ENCODE results near the gene AHDC1. TPM values are rescaled to one million over a fixed set of nuclear protein-coding genes. Genes with fewer than 3 reads are reported as not detected.

The AHDC1 gene
- total and polyA plus RNA-seq, 2 experiments from 2014 or later, result 3.9 to 5.3 TPM

GRCh38 chr1:27616441-27616840, 12.5 kb upstream of the AHDC1 start:
- WGBS, 2 experiments (ENCODE audit: low coverage in 1 of 2, low lambda C conversion rate in 2 of 2, missing lambda C conversion rate in 2 of 2), result 83 to 92% methylated on average over 2 of the region's 2 CpGs
- H3K9me2 ChIP-seq (ENCODE audit: insufficient read depth), result no peaks in the 10 kb centered on the region
- no peak for TF ChIP-seq EZH2phosphoT487 (IDR thresholded peaks at IDR 0.05; ENCODE audit: insufficient read depth, low read depth)
- TF ChIP-seq EZH2 (IDR thresholded peaks at IDR 0.05; ENCODE audit: insufficient read depth, poor library complexity, severe bottlenecking), result no peak
- H3K9ac ChIP-seq, result no peak overlapping the region
- H2AFZ ChIP-seq, result no peak overlapping the region
- no peaks in the 10 kb centered on the region for H3K27me3 ChIP-seq (replicated peaks; ENCODE audit: insufficient read depth)
- H3K4me3 ChIP-seq, result no peak overlapping the region
- H3K27ac ChIP-seq, result no peak overlapping the region
- H3K4me1 ChIP-seq (ENCODE audit: insufficient read depth), result no peaks in the 10 kb centered on the region
- H3K9me3 ChIP-seq (ENCODE audit: low read depth), result no peaks in the 10 kb centered on the region
- no peaks in the 10 kb centered on the region for H4K20me1 ChIP-seq (ENCODE audit: insufficient read depth)
- peak; percentile 23 for DNase-seq
- H3K79me2 ChIP-seq (ENCODE audit: insufficient read depth), result no peaks in the 10 kb centered on the region
- H3F3A ChIP-seq (ENCODE audit: insufficient read depth), result no peaks in the 10 kb centered on the region
- in situ Hi-C loops (cut with MboI), result loop anchor here (25.0 kb wide), 2 partner anchors 204 to 504 kb away; no protein-coding TSS in a partner anchor
- H3K36me3 ChIP-seq (ENCODE audit: low read depth), result no peaks in the 10 kb centered on the region
- H3K4me2 ChIP-seq (ENCODE audit: unreplicated experiment), result no peak overlapping the region

- H3K9me3 ChIP-seq (ENCODE audit: low read depth), result no peaks in the 10 kb centered on the region
- no peaks in the 10 kb centered on the region for H3K36me3 ChIP-seq (ENCODE audit: low read depth)
- H3K4me3 ChIP-seq, result no peak overlapping the region
- no peaks in the 10 kb centered on the region for H3K79me2 ChIP-seq (ENCODE audit: insufficient read depth)
- H4K20me1 ChIP-seq (ENCODE audit: insufficient read depth), result no peaks in the 10 kb centered on the region
- H2AFZ ChIP-seq, result no peak overlapping the region
- no peak for DNase-seq
- no peaks in the 10 kb centered on the region for H3F3A ChIP-seq (ENCODE audit: insufficient read depth)
- no peaks in the 10 kb centered on the region for H3K9me2 ChIP-seq (ENCODE audit: insufficient read depth)
- no peak overlapping the region for H3K4me2 ChIP-seq (ENCODE audit: unreplicated experiment)
- in situ Hi-C loops (cut with MboI), result loop anchor here (25.0 kb wide), 2 partner anchors 203 to 503 kb away; no protein-coding TSS in a partner anchor
- no peak overlapping the region for H3K9ac ChIP-seq
- H3K27ac ChIP-seq, result no peak overlapping the region
- TF ChIP-seq EZH2 (IDR thresholded peaks at IDR 0.05; ENCODE audit: insufficient read depth, poor library complexity, severe bottlenecking) (no peak), EZH2phosphoT487 (IDR thresholded peaks at IDR 0.05; ENCODE audit: insufficient read depth, low read depth) (no peak)
- H3K27me3 ChIP-seq (replicated peaks; ENCODE audit: insufficient read depth), result no peaks in the 10 kb centered on the region
- H3K4me1 ChIP-seq (ENCODE audit: insufficient read depth), result no peaks in the 10 kb centered on the region
- 70 to 73% methylated on average over 34 to 41 of the region's 41 CpGs for WGBS, 2 experiments (ENCODE audit: low coverage in 1 of 2, low lambda C conversion rate in 2 of 2, missing lambda C conversion rate in 2 of 2)
These were observed 11.6 kb upstream of the AHDC1 start for GRCh38 chr1:27615346-27616192.

- no peaks in the 10 kb centered on the region for H3F3A ChIP-seq (ENCODE audit: insufficient read depth)
- H3K79me2 ChIP-seq (ENCODE audit: insufficient read depth), result no peaks in the 10 kb centered on the region
- TF ChIP-seq EZH2 (IDR thresholded peaks at IDR 0.05; ENCODE audit: insufficient read depth, poor library complexity, severe bottlenecking) (no peak), EZH2phosphoT487 (IDR thresholded peaks at IDR 0.05; ENCODE audit: insufficient read depth, low read depth) (no peak)
- no peaks in the 10 kb centered on the region for H3K4me1 ChIP-seq (ENCODE audit: insufficient read depth)
- H3K27ac ChIP-seq, result no peak overlapping the region
- no peaks in the 10 kb centered on the region for H3K9me3 ChIP-seq (ENCODE audit: low read depth)
- no peaks in the 10 kb centered on the region for H4K20me1 ChIP-seq (ENCODE audit: insufficient read depth)
- H3K4me2 ChIP-seq (ENCODE audit: unreplicated experiment), result no peak overlapping the region
- no peak overlapping the region for H3K9ac ChIP-seq
- H3K27me3 ChIP-seq (replicated peaks; ENCODE audit: insufficient read depth), result no peaks in the 10 kb centered on the region
- H2AFZ ChIP-seq, result no peak overlapping the region
- no peaks in the 10 kb centered on the region for H3K9me2 ChIP-seq (ENCODE audit: insufficient read depth)
- in situ Hi-C loops (cut with MboI), result loop anchor here (25.0 kb wide), 2 partner anchors 202 to 502 kb away; no protein-coding TSS in a partner anchor
- WGBS, 2 experiments (ENCODE audit: low coverage in 1 of 2, low lambda C conversion rate in 2 of 2, missing lambda C conversion rate in 2 of 2), result 12 to 13% methylated on average over 11 to 26 of the region's 26 CpGs
- no peaks in the 10 kb centered on the region for H3K36me3 ChIP-seq (ENCODE audit: low read depth)
- no peak for DNase-seq
- H3K4me3 ChIP-seq, result no peak overlapping the region
These were observed 10.8 kb upstream of the AHDC1 start for GRCh38 chr1:27614625-27615344.

- Histone ChIP-seq H3K9me3 (ENCODE audit: low read depth) (no peaks in the 10 kb centered on the region), H3K4me3 (no peak overlapping the region), H3K9me2 (ENCODE audit: insufficient read depth) (no peaks in the 10 kb centered on the region), H3K9ac (no peak overlapping the region), H2AFZ (no peak overlapping the region), H3K79me2 (ENCODE audit: insufficient read depth) (no peaks in the 10 kb centered on the region), H3K4me1 (ENCODE audit: insufficient read depth) (no peaks in the 10 kb centered on the region), H3K4me2 (ENCODE audit: unreplicated experiment) (no peak overlapping the region), H3F3A (ENCODE audit: insufficient read depth) (no peaks in the 10 kb centered on the region), H3K36me3 (ENCODE audit: low read depth) (no peaks in the 10 kb centered on the region), H4K20me1 (ENCODE audit: insufficient read depth) (no peaks in the 10 kb centered on the region), H3K27me3 (replicated peaks; ENCODE audit: insufficient read depth) (no peaks in the 10 kb centered on the region), H3K27ac (no peak overlapping the region)
- no peak for DNase-seq
- WGBS, 2 experiments (ENCODE audit: low coverage in 1 of 2, low lambda C conversion rate in 2 of 2, missing lambda C conversion rate in 2 of 2), result 81% methylated on average over 16 of the region's 16 CpGs
- in situ Hi-C loops (cut with MboI), result loop anchor here (25.0 kb wide), 2 partner anchors 202 to 502 kb away; no protein-coding TSS in a partner anchor
- TF ChIP-seq EZH2phosphoT487 (IDR thresholded peaks at IDR 0.05; ENCODE audit: insufficient read depth, low read depth) (no peak), EZH2 (IDR thresholded peaks at IDR 0.05; ENCODE audit: insufficient read depth, poor library complexity, severe bottlenecking) (no peak)
These were observed 10.2 kb upstream of the AHDC1 start for GRCh38 chr1:27614043-27614624.
